GM19395 (cell line): ENCODE results near the gene SKA3.

Experiments used
- ATAC-seq: cut with Tn5 transposase; IDR thresholded peaks from one replicate; pipeline ENCODE4 v1.9.1; 2021; ENCODE audit warnings: mild to moderate bottlenecking, moderate library complexity; ENCODE audit not compliant: unreplicated experiment

Gene SKA3

GRCh38 chr13:21117104-21117809 is 59.1 kb downstream of the SKA3 start:
- no peak for ATAC-seq

GRCh38 chr13:21116141-21116540 is 60.2 kb downstream of the SKA3 start:
- ATAC-seq = no peak

GRCh38 chr13:21115231-21115630 is 61.1 kb downstream of the SKA3 start:
- no peak for ATAC-seq

- ATAC-seq = no peak
Observed at GRCh38 chr13:21111546-21111945, 64.8 kb downstream of the SKA3 start.

- no peak for ATAC-seq
Observed at GRCh38 chr13:21109168-21109567, 67.2 kb downstream of the SKA3 start.

GRCh38 chr13:21106089-21106488 is 70.3 kb downstream of the SKA3 start:
- no peak for ATAC-seq

GRCh38 chr13:21104199-21105019 is 71.9 kb downstream of the SKA3 start:
- no peak for ATAC-seq
